ENCODE results near the gene LAMA4.

LAMA4 gene

GRCh38 chr6:112241820-112242429 is 12.4 kb downstream of the LAMA4 start:
- DNase-seq (ENCODE audit: low read depth), result no peak
- H3K4me3 ChIP-seq (ENCODE audit: low read length), result no peak overlapping the region
- TF ChIP-seq CTCF (IDR thresholded peaks at IDR 0.05; ENCODE audit: insufficient read depth, low read depth, low read length, missing control alignments), result no peak

GRCh38 chr6:112237595-112237994 is 16.8 kb downstream of the LAMA4 start:
- no peak for TF ChIP-seq CTCF (IDR thresholded peaks at IDR 0.05; ENCODE audit: insufficient read depth, low read depth, low read length, missing control alignments)
- DNase-seq (ENCODE audit: low read depth), result peak; percentile 64
- H3K4me3 ChIP-seq (ENCODE audit: low read length), result no peak overlapping the region

GRCh38 chr6:112237066-112237465 is 17.3 kb downstream of the LAMA4 start:
- no peak for TF ChIP-seq CTCF (IDR thresholded peaks at IDR 0.05; ENCODE audit: insufficient read depth, low read depth, low read length, missing control alignments)
- no peak for DNase-seq (ENCODE audit: low read depth)

GRCh38 chr6:112235956-112236355 is 18.4 kb downstream of the LAMA4 start:
- H3K4me3 ChIP-seq (ENCODE audit: low read length), result no peak overlapping the region
- no peak for TF ChIP-seq CTCF (IDR thresholded peaks at IDR 0.05; ENCODE audit: insufficient read depth, low read depth, low read length, missing control alignments)
- peak; percentile 33 for DNase-seq (ENCODE audit: low read depth)

More at GRCh38 chr6:112237066-112237465, 17.3 kb downstream of the LAMA4 start:
- no peak overlapping the region for H3K4me3 ChIP-seq (ENCODE audit: low read length)

GRCh38 chr6:112234601-112235000 is 19.8 kb downstream of the LAMA4 start:
- no peak overlapping the region for H3K4me3 ChIP-seq (ENCODE audit: low read length)
- DNase-seq (ENCODE audit: low read depth), result no peak
- no peak for TF ChIP-seq CTCF (IDR thresholded peaks at IDR 0.05; ENCODE audit: insufficient read depth, low read depth, low read length, missing control alignments)

GRCh38 chr6:112233847-112234246 is 20.5 kb downstream of the LAMA4 start:
- peak; percentile 31 for DNase-seq (ENCODE audit: low read depth)
- no peak overlapping the region for H3K4me3 ChIP-seq (ENCODE audit: low read length)
- no peak for TF ChIP-seq CTCF (IDR thresholded peaks at IDR 0.05; ENCODE audit: insufficient read depth, low read depth, low read length, missing control alignments)

- no peak for TF ChIP-seq CTCF (IDR thresholded peaks at IDR 0.05; ENCODE audit: insufficient read depth, low read depth, low read length, missing control alignments)
- no peak for DNase-seq (ENCODE audit: low read depth)
- no peak overlapping the region for H3K4me3 ChIP-seq (ENCODE audit: low read length)
Observed at GRCh38 chr6:112232845-112233256, 21.5 kb downstream of the LAMA4 start.

All from epithelial cell of esophagus (primary cell).